Suppressor macrophage treated with lipopolysaccharide for 1 hour (primary cell): ENCODE measurements around the gene FCN3.

Source experiments
- DNase-seq, 3 donors: peaks; one replicate each; pipeline ENCODE4 v3.0.0-alpha.2; 2020 to 2022

Gene FCN3

GRCh38 chr1:27336756-27337155 is 37.9 kb downstream of the FCN3 start:
- DNase-seq: no peak

DNA sequence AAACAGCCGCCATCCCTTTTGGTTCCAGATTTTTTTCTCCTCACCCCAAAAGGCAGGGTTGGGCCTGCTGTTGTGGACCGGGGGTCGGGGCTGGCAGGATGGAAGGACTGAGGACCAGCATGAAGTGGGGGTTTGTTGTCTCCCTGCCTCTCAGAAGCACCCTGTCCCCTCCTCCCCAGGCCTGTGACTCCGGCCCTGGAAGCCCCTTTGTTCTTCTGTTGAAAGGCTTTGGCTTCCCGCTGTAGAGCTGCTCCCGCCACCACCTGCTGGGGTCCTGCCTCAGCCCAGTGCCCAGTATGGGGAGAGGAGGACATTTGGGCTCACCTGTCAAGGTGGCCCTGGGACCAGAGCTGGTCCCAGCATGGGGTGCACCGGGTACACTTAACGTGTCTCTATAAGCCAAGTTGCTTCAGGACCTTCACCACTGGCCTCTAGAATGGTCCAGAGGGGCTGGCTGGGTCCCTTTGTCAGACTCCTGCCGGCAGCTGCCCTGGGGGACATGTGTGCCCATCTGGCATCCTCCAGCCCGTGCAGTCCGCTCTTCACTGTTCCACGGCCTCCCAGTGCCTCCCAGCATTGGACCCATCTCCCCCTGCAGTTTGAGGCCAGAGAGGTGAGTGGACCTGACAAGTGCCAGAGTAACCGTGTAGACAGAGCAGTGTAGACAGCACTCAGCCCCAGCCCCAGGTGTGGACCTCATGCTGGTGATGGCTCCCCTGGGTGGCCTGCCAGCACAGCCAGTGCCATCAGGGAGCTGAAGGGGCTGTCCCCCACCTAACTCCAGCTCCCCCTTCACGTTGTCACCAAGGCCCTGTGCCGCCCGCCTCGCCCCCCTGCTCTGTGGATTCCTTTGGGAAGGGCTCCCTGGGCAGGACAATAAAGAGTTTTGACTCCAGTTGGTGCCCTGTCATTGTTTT is 38.9 kb downstream of the FCN3 start:
- no peak for DNase-seq

GRCh38 chr1:27333717-27334279 is 40.8 kb downstream of the FCN3 start:
- no peak for DNase-seq

- DNase-seq: peak; percentile 51 to 71 (median 67)
Measured at GRCh38 chr1:27332536-27333281, 41.9 kb downstream of the FCN3 start.

DNA sequence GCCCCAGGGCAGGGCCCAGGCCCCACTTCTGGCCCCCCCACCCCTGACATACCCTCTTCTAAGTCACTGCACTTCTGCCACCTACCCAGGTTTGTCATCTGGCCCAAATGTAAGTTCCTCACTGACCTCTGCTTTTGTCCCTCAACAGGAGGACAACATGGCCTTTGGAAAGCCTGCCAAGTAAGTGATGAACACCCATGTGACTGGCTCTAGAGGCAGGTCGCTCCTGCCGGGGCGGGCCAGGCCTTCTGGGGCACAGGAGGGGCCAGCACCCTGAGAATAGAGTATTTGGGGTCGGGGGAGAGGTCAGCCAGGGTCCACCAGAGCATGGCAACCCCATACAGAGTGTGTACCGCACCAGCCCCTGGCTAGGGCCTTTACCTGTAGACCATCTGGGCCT is 42.7 kb downstream of the FCN3 start:
- no peak for DNase-seq

DNA sequence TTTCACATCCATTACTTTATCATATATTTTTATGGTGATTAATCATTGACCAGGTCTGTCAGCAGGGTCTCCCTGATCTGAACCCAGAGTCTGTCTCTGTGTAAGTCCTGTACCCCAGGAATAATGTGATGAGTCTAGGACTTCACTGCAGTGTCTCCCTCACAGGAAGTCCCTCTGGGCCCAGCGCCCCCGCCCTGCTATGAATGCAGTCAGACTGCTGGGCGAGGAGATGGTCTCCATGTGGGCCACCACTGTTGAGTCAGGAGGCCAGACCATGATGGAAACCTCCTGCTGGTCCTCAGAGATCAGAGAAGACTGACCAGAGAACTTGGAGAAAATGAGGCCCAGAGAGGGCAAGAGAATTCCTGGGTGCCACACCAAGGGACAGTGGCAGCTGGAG is 43.2 kb downstream of the FCN3 start:
- no peak for DNase-seq

GRCh38 chr1:27330786-27331185 is 43.8 kb downstream of the FCN3 start:
- no peak for DNase-seq

DNA sequence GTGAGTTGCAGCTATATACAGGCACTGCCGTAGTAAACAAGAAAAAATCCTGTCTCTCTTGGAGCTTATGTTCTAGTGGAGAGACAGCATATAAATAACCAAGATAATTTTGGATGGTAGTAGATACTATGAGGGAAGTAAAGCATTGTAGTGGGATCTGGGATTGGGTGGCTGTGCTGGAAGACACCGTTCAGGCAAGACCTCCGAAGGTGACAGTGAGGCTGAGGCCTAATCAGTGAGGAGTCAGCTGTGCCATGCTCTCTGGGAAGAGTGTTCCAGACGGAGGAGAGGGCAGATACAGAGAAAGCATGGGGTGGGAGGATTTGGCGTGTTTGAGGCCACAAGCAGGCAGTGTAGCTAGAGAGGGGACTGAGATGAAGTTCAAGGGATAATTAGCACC is 46.7 kb downstream of the FCN3 start:
- no peak for DNase-seq

GRCh38 chr1:27325286-27325685 is 49.3 kb downstream of the FCN3 start:
- DNase-seq: no peak

- no peak for DNase-seq
Measured at GRCh38 chr1:27322569-27323240, 51.9 kb downstream of the FCN3 start.

- DNase-seq: peak; percentile 99
Measured at GRCh38 chr1:27321813-27322568, 52.6 kb downstream of the FCN3 start, which contains the start of gene TMEM222. TSS of gene TMEM222 (plus strand) at chr1:27322163. CDS start at chr1:27322198, 35 bp downstream.
